H1 (cell line): ENCODE results near the gene ANKRD12. TPM values are rescaled to one million over a fixed set of nuclear protein-coding genes. Genes with fewer than 3 reads are reported as not detected.

Source experiments
- CBX5 ChIP-seq: fragments of 300-800, 300-1000 bp; sonication (generic); IDR thresholded peaks from 2 replicates; pipeline ENCODE4 v1.7.1; 2016; ENCODE audit warnings: antibody characterized with exemption, low read length, low read depth
- E2F6 ChIP-seq: IDR thresholded peaks from 2 replicates; pipeline ENCODE4 v1.6.1; 2012; ENCODE audit warnings: inconsistent platforms
- EP300 ChIP-seq, 2 experiments: IDR thresholded peaks; 1 replicate in 1 of 2; 2 replicates in 1 of 2; pipeline ENCODE4 v1.6.1; 2011 to 2012; ENCODE audit warnings: low read depth in 2 of 2, low read length in 2 of 2, mild to moderate bottlenecking in 2 of 2, borderline replicate concordance in 1 of 2, inconsistent platforms in 1 of 2, moderate library complexity in 1 of 2
- KDM4A ChIP-seq: IDR thresholded peaks from one replicate; pipeline ENCODE4 v1.7.1; 2012; ENCODE audit warnings: low read depth, mild to moderate bottlenecking, moderate library complexity, low read length, inconsistent platforms; ENCODE audit not compliant: severe bottlenecking
- RAD21 ChIP-seq, 2 experiments: IDR thresholded peaks in 1 of 2; conservative IDR thresholded peaks in 1 of 2; 2 replicates each; pipeline ENCODE4 v1.6.1; 2011; ENCODE audit warnings: low read depth in 2 of 2, low read length in 2 of 2, improper control_type of control experiment in 1 of 2, inconsistent platforms in 1 of 2, mild to moderate bottlenecking in 1 of 2, moderate library complexity in 1 of 2
- ZNF274 ChIP-seq: IDR thresholded peaks from 2 replicates; pipeline ENCODE4 v1.7.0; 2012; ENCODE audit warnings: low read length, borderline replicate concordance; ENCODE audit errors: extremely low read depth
- polyA plus RNA-seq, 7 experiments: library from polyadenylated mRNA; depleted of rRNA in 3 of 7; stranded (reverse) in 5 of 7; unstranded in 2 of 7; fragments of >200 nt in 5 of 7; fragments of 200-250 nt in 2 of 7; gene quantifications; 1 replicate in 5 of 7; 2 replicates in 1 of 7; 4 replicates in 1 of 7; pipeline versions ENCODE4 v1.2.1 to v1.2.3, GENCODE V29; 2011 to 2013; ENCODE audit warnings: missing spikeins in 2 of 7, mixed read lengths in 2 of 7
- total RNA-seq: library from RNA; stranded (reverse); fragmentation: NEBNext Ultra II Directional; extraction: Animal tissue kit (Norgen Biotek cat#: 25700); gene quantifications from 2 replicates; pipeline ENCODE4 v1.2.1, GENCODE V29; 2021

Gene ANKRD12
- total and polyA plus RNA-seq, 2 of the 8 experiments (the other 6 are each of a cell fraction or from before 2014, with no cell fraction given): 2.6 to 37.9 TPM

GRCh38 chr18:9108911-9109310 is 27.7 kb upstream of the ANKRD12 start (continued):
- TF ChIP-seq ZNF274 (no peak), CBX5 (no peak), KDM4A (no peak), EP300 (IDR thresholded peaks at IDR 0.05; ENCODE audit: borderline replicate concordance in 1 of 2, low read depth in 2 of 2, low read length in 2 of 2) (no peak), E2F6 (no peak), RAD21 (IDR thresholded peaks at IDR 0.05 in 1 of 2, conservative IDR thresholded peaks at IDR 0.05 in 1 of 2; ENCODE audit: low read depth in 2 of 2, low read length in 2 of 2) (no peak)
- TF ChIP-seq, all 59 proteins: peak for 0
